Loucy (cell line): ENCODE results near the gene PCNT.
"Not testable (repeated sequence)": the region's sequence is repeated elsewhere in the genome, so short reads cannot be mapped to it uniquely, and the experiment has no call there.

Experiments
- H2AFZ ChIP-seq: fragments of 200-600 bp; sonication (generic); 2 replicates; pipeline ENCODE4 v1.6.0; 2016; ENCODE audit warnings: antibody characterized with exemption, mild to moderate bottlenecking, low read length, moderate library complexity
- H3F3A ChIP-seq: fragments of 200-600 bp; 2 replicates; pipeline ENCODE4 v1.6.0; 2016; ENCODE audit warnings: antibody characterized with exemption, low read depth, mild to moderate bottlenecking
- H3K27me3 ChIP-seq: fragments of 200-600 bp; sonication (generic); 2 replicates; pipeline ENCODE4 v1.6.1; 2014; ENCODE audit warnings: low read length, mild to moderate bottlenecking; ENCODE audit not compliant: insufficient read depth, poor library complexity, severe bottlenecking
- H3K36me3 ChIP-seq: fragments of 200-600 bp; sonication (generic); 2 replicates; pipeline ENCODE4 v1.6.1; 2016; ENCODE audit warnings: low read length; ENCODE audit not compliant: insufficient read depth
- H3K4me1 ChIP-seq: fragments of 200-600 bp; sonication (generic); 2 replicates; pipeline ENCODE4 v1.5.1; 2014; ENCODE audit warnings: low read length, mild to moderate bottlenecking; ENCODE audit not compliant: insufficient read depth, poor library complexity, severe bottlenecking
- H3K4me2 ChIP-seq: fragments of 200-600 bp; sonication (generic); 2 replicates; pipeline ENCODE4 v1.6.0; 2014; ENCODE audit warnings: antibody characterized with exemption, low read length, low read depth, mild to moderate bottlenecking; ENCODE audit not compliant: poor library complexity, severe bottlenecking
- H3K4me3 ChIP-seq: fragments of 200-600 bp; sonication (generic); 2 replicates; pipeline ENCODE4 v1.5.1; 2014; ENCODE audit warnings: low read length, mild to moderate bottlenecking, mixed read lengths; ENCODE audit not compliant: poor library complexity, severe bottlenecking
- H3K79me2 ChIP-seq: fragments of 200-600 bp; sonication (generic); 2 replicates; pipeline ENCODE4 v1.6.1; 2014; ENCODE audit warnings: low read length; ENCODE audit not compliant: insufficient read depth
- H3K9ac ChIP-seq: fragments of 200-600 bp; sonication (generic); 2 replicates; pipeline ENCODE4 v1.6.0; 2014; ENCODE audit warnings: mild to moderate bottlenecking, low read depth, low read length, moderate library complexity; ENCODE audit not compliant: poor library complexity, severe bottlenecking
- H3K9me2 ChIP-seq: fragments of 200-600 bp; sonication (generic); replicated peaks from 2 replicates; pipeline ENCODE4 v1.6.1; 2016; ENCODE audit warnings: low read depth, low read length, mixed read lengths
- H3K9me3 ChIP-seq: fragments of 200-600 bp; sonication (generic); 2 replicates; pipeline ENCODE4 v1.6.1; 2014; ENCODE audit warnings: mild to moderate bottlenecking, antibody characterized with exemption, low read length, low read depth; ENCODE audit not compliant: insufficient read depth
- H4K20me1 ChIP-seq: fragments of 200-600 bp; sonication (generic); 2 replicates; pipeline ENCODE4 v1.6.0; 2014; ENCODE audit warnings: antibody characterized with exemption, low read length, mild to moderate bottlenecking; ENCODE audit not compliant: insufficient read depth, poor library complexity, severe bottlenecking
- EZH2phosphoT487 ChIP-seq: fragments of 200-600 bp; IDR thresholded peaks from 2 replicates; pipeline ENCODE4 v1.6.1; 2018; ENCODE audit warnings: antibody characterized with exemption, mild to moderate bottlenecking, moderate library complexity, borderline replicate concordance
- TF ChIP-seq, protein P1 (sequence below): fragments of 200-600 bp; sonication (generic); conservative IDR thresholded peaks from 2 replicates; pipeline ENCODE4 v1.5.1; 2014; ENCODE audit warnings: mild to moderate bottlenecking, antibody characterized with exemption, low read length

The PCNT gene

GRCh38 chr21:46459024-46459355 lies 135.0 kb downstream of the PCNT start:
- Histone ChIP-seq H3K9ac (peak overlapping the region; percentile 93), H3K4me2 (peak overlapping the region; percentile 98), H3K4me3 (peak overlapping the region; percentile 90), H4K20me1 (peaks cover 12% of the 10 kb centered on the region), H3K9me3 (no peaks in the 10 kb centered on the region), H3K36me3 (no peaks in the 10 kb centered on the region), H3F3A (peaks cover 5% of the 10 kb centered on the region; the same call in 1 of the 2 replicates), H3K9me2 (no peaks in the 10 kb centered on the region), H3K27me3 (no peaks in the 10 kb centered on the region), H3K4me1 (peaks cover 61% of the 10 kb centered on the region), H3K79me2 (peaks cover 75% of the 10 kb centered on the region), H2AFZ (peak overlapping the region; percentile 97)
- TF ChIP-seq EZH2phosphoT487, result no peak
- TF ChIP-seq, protein P1, sequence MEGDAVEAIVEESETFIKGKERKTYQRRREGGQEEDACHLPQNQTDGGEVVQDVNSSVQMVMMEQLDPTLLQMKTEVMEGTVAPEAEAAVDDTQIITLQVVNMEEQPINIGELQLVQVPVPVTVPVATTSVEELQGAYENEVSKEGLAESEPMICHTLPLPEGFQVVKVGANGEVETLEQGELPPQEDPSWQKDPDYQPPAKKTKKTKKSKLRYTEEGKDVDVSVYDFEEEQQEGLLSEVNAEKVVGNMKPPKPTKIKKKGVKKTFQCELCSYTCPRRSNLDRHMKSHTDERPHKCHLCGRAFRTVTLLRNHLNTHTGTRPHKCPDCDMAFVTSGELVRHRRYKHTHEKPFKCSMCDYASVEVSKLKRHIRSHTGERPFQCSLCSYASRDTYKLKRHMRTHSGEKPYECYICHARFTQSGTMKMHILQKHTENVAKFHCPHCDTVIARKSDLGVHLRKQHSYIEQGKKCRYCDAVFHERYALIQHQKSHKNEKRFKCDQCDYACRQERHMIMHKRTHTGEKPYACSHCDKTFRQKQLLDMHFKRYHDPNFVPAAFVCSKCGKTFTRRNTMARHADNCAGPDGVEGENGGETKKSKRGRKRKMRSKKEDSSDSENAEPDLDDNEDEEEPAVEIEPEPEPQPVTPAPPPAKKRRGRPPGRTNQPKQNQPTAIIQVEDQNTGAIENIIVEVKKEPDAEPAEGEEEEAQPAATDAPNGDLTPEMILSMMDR, result no peak

GRCh38 chr21:46459356-46460112 lies 135.6 kb downstream of the PCNT start:
- Histone ChIP-seq H3K9me3 (no peaks in the 10 kb centered on the region), H2AFZ (peak overlapping the region; percentile 97), H3F3A (peaks cover 5% of the 10 kb centered on the region; the same call in 1 of the 2 replicates), H3K27me3 (no peaks in the 10 kb centered on the region), H3K9me2 (no peaks in the 10 kb centered on the region), H3K4me3 (peak overlapping the region; percentile 90), H3K36me3 (no peaks in the 10 kb centered on the region), H3K4me1 (peaks cover 62% of the 10 kb centered on the region), H3K79me2 (peaks cover 75% of the 10 kb centered on the region), H3K9ac (peak overlapping the region; percentile 93), H3K4me2 (peak overlapping the region; percentile 98), H4K20me1 (peaks cover 12% of the 10 kb centered on the region)
- TF ChIP-seq, protein P1, result no peak
- no peak for TF ChIP-seq EZH2phosphoT487

- no peak overlapping the region for H2AFZ ChIP-seq
- H3K4me1 ChIP-seq, result peaks cover 52% of the 10 kb centered on the region
Observed at GRCh38 chr21:46461909-46462308, 138.0 kb downstream of the PCNT start.

GRCh38 chr21:46465153-46465552 lies 141.2 kb downstream of the PCNT start:
- H3F3A ChIP-seq, result peaks cover 11% of the 10 kb centered on the region; the same call in 1 of the 2 replicates
- H3K9me2 ChIP-seq, H3K4me3 ChIP-seq, H3K4me2 ChIP-seq, H3K27me3 ChIP-seq, H4K20me1 ChIP-seq, H3K36me3 ChIP-seq, H2AFZ ChIP-seq, H3K9ac ChIP-seq, H3K9me3 ChIP-seq: not testable (repeated sequence)
- H3K4me1 ChIP-seq, result peaks cover 39% of the 10 kb centered on the region
- H3K79me2 ChIP-seq, result peaks cover 42% of the 10 kb centered on the region

More at GRCh38 chr21:46461909-46462308, 138.0 kb downstream of the PCNT start:
- H3K9me2 ChIP-seq, result no peaks in the 10 kb centered on the region
- peak overlapping the region; percentile 98 for H3K4me2 ChIP-seq
- H3K79me2 ChIP-seq, result peaks cover 68% of the 10 kb centered on the region
- H3F3A ChIP-seq, result peaks cover 5% of the 10 kb centered on the region; the same call in 1 of the 2 replicates
- H3K27me3 ChIP-seq, result no peaks in the 10 kb centered on the region
- no peak for TF ChIP-seq EZH2phosphoT487
- TF ChIP-seq, protein P1, result no peak
- no peaks in the 10 kb centered on the region for H3K36me3 ChIP-seq
- H4K20me1 ChIP-seq, result peaks cover 12% of the 10 kb centered on the region
- peak overlapping the region; percentile 46 for H3K4me3 ChIP-seq
- H3K9ac ChIP-seq, result peak overlapping the region; percentile 51
- H3K9me3 ChIP-seq, result no peaks in the 10 kb centered on the region
